ENCODE results near the gene DNAJB2.

DNAJB2 gene

GRCh38 chr2:219278655-219279150 is 463 bp upstream of the DNAJB2 start:
- Mint-ChIP-seq H3K9me3 (no peaks in the 10 kb centered on the region), H3K27me3 (ENCODE audit: low read depth) (peaks cover 14% of the 10 kb centered on the region), H3K4me3 (peak overlapping the region; percentile 85 to 95 (median 93)), H3K4me1 (peaks cover 55% of the 10 kb centered on the region), H3K27ac (peak overlapping the region; percentile 81 to 97 (median 86)), H3K36me3 (ENCODE audit: low read depth) (peaks cover 20% of the 10 kb centered on the region)
- no peak for TF ChIP-seq CTCF (IDR thresholded peaks at IDR 0.05; ENCODE audit: unreplicated experiment in 3 of 3)

- H3K4me1 Mint-ChIP-seq, result peaks cover 51% of the 10 kb centered on the region
- H3K27me3 Mint-ChIP-seq (ENCODE audit: low read depth), result peaks cover 10% of the 10 kb centered on the region
- no peak for TF ChIP-seq CTCF (IDR thresholded peaks at IDR 0.05; ENCODE audit: unreplicated experiment in 3 of 3)
- peak overlapping the region; percentile 92 to 95 (median 93) for H3K4me3 Mint-ChIP-seq
- no peaks in the 10 kb centered on the region for H3K9me3 Mint-ChIP-seq
- peaks cover 22% of the 10 kb centered on the region for H3K36me3 Mint-ChIP-seq (ENCODE audit: low read depth)
- peak overlapping the region; percentile 86 to 97 (median 92) for H3K27ac Mint-ChIP-seq
These were observed 850 bp downstream of the DNAJB2 start for GRCh38 chr2:219279916-219280516.

GRCh38 chr2:219280651-219281050 is 1.5 kb downstream of the DNAJB2 start:
- Mint-ChIP-seq H3K36me3 (ENCODE audit: low read depth) (peaks cover 26% of the 10 kb centered on the region), H3K4me1 (peaks cover 56% of the 10 kb centered on the region), H3K4me3 (peak overlapping the region; percentile 92 to 95 (median 93)), H3K27ac (peak overlapping the region in 1 of 3 experiments; percentile 97), H3K27me3 (ENCODE audit: low read depth) (peaks cover 10% of the 10 kb centered on the region), H3K9me3 (no peaks in the 10 kb centered on the region)
- no peak for TF ChIP-seq CTCF (IDR thresholded peaks at IDR 0.05; ENCODE audit: unreplicated experiment in 3 of 3)

- peaks cover 26% of the 10 kb centered on the region for H3K36me3 Mint-ChIP-seq (ENCODE audit: low read depth)
- peaks cover 10% of the 10 kb centered on the region for H3K27me3 Mint-ChIP-seq (ENCODE audit: low read depth)
- H3K9me3 Mint-ChIP-seq, result no peaks in the 10 kb centered on the region
- H3K27ac Mint-ChIP-seq, result peak overlapping the region in 2 of 3 experiments; percentile 37 to 97
- no peak for TF ChIP-seq CTCF (IDR thresholded peaks at IDR 0.05; ENCODE audit: unreplicated experiment in 3 of 3)
- peaks cover 63% of the 10 kb centered on the region for H3K4me1 Mint-ChIP-seq
- peak overlapping the region in 2 of 3 experiments; percentile 21 to 95 for H3K4me3 Mint-ChIP-seq
These were observed 2.4 kb downstream of the DNAJB2 start for GRCh38 chr2:219281588-219281987.

- Mint-ChIP-seq H3K27me3 (ENCODE audit: low read depth) (peaks cover 10% of the 10 kb centered on the region), H3K36me3 (ENCODE audit: low read depth) (peaks cover 26% of the 10 kb centered on the region), H3K9me3 (no peaks in the 10 kb centered on the region), H3K27ac (no peak overlapping the region), H3K4me1 (peaks cover 60% of the 10 kb centered on the region), H3K4me3 (no peak overlapping the region)
- TF ChIP-seq CTCF (IDR thresholded peaks at IDR 0.05; ENCODE audit: unreplicated experiment in 3 of 3), result no peak
These were observed 3.2 kb downstream of the DNAJB2 start for GRCh38 chr2:219282375-219282774.

All from nephron (organoid).